Neural crest cell (in vitro differentiated cells): ENCODE data around the gene DRAP1. TPM values are rescaled to one million over a fixed set of nuclear protein-coding genes. Genes with fewer than 3 reads are reported as not detected.

ENCODE experiments used
- DNase-seq: peaks from one replicate; pipeline ENCODE4 v3.0.0; 2021; ENCODE audit warnings: low read depth, mixed read lengths, low spot score
- H3K27ac Mint-ChIP-seq: one replicate; pipeline ENCODE4 v1.8.0; 2021; ENCODE audit warnings: mild to moderate bottlenecking, mixed read lengths; ENCODE audit not compliant: unreplicated experiment
- H3K27me3 Mint-ChIP-seq: 2 replicates; pipeline ENCODE4 v1.8.0; 2021; ENCODE audit warnings: low read depth, mild to moderate bottlenecking, mixed read lengths
- H3K36me3 Mint-ChIP-seq: 2 replicates; pipeline ENCODE4 v1.8.0; 2021; ENCODE audit warnings: low read depth, mild to moderate bottlenecking, mixed read lengths
- H3K4me1 Mint-ChIP-seq: 2 replicates; pipeline ENCODE4 v1.8.0; 2021; ENCODE audit warnings: mixed read lengths
- H3K4me3 Mint-ChIP-seq: one replicate; pipeline ENCODE4 v1.8.0; 2021; ENCODE audit warnings: mild to moderate bottlenecking, mixed read lengths
- H3K9me3 Mint-ChIP-seq: 2 replicates; pipeline ENCODE4 v1.8.0; 2021; ENCODE audit warnings: mixed read lengths
- total RNA-seq: library from RNA; stranded (reverse); gene quantifications from 2 replicates; pipeline ENCODE4 v1.2.1, GENCODE V29; 2021
- TF ChIP-seq, protein P1 (sequence below): fragments of 200-600 bp; sonication (generic); conservative IDR thresholded peaks from 2 replicates; pipeline ENCODE4 v1.5.0; 2021; ENCODE audit warnings: antibody characterized with exemption, mild to moderate bottlenecking

Gene DRAP1
- total RNA-seq, 1 donor from 2014 or later = 101 TPM

- peaks cover 9% of the 10 kb centered on the region for H3K27me3 Mint-ChIP-seq
- H3K4me3 Mint-ChIP-seq = no peak overlapping the region
- TF ChIP-seq, protein P1, sequence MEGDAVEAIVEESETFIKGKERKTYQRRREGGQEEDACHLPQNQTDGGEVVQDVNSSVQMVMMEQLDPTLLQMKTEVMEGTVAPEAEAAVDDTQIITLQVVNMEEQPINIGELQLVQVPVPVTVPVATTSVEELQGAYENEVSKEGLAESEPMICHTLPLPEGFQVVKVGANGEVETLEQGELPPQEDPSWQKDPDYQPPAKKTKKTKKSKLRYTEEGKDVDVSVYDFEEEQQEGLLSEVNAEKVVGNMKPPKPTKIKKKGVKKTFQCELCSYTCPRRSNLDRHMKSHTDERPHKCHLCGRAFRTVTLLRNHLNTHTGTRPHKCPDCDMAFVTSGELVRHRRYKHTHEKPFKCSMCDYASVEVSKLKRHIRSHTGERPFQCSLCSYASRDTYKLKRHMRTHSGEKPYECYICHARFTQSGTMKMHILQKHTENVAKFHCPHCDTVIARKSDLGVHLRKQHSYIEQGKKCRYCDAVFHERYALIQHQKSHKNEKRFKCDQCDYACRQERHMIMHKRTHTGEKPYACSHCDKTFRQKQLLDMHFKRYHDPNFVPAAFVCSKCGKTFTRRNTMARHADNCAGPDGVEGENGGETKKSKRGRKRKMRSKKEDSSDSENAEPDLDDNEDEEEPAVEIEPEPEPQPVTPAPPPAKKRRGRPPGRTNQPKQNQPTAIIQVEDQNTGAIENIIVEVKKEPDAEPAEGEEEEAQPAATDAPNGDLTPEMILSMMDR = no peak
- H3K4me1 Mint-ChIP-seq = peaks cover 9% of the 10 kb centered on the region
- no peak overlapping the region for H3K27ac Mint-ChIP-seq
- H3K9me3 Mint-ChIP-seq = no peaks in the 10 kb centered on the region
- no peaks in the 10 kb centered on the region for H3K36me3 Mint-ChIP-seq
- no peak for DNase-seq
These were observed 18.5 kb downstream of the DRAP1 start for GRCh38 chr11:65937766-65938165.

DNA sequence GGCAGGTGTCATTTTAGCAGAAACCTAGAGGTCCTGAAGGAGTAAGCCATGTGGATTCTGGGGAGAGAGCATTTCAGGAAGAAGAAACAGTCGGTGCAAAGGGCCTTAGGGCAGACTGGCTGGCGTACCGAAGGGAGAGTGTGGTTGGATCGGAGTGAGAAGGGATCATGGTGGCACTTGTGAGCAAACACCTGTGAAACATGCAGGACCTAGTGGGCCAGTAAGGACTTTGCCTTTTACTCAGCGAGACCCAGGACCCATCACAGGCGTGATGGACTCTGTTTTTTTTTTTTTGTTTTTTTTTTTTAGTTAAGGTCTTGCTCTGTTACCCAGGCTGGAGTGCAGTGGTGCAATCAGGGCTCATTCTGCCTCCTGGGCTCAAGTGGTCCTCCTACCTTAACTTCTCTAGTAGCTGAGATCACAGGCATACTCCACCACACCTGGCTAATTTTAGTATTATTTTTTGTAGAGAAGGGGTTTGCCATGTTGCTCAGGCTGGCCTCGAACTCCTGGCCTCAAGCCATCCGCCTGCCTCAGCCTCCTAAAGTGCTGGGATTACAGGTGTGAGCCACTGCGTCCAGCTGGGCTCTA is 22.6 kb downstream of the DRAP1 start:
- H3K27me3 Mint-ChIP-seq = peaks cover 9% of the 10 kb centered on the region
- no peaks in the 10 kb centered on the region for H3K36me3 Mint-ChIP-seq
- no peaks in the 10 kb centered on the region for H3K9me3 Mint-ChIP-seq
- peak overlapping the region; percentile 82 for H3K27ac Mint-ChIP-seq
- DNase-seq = no peak
- TF ChIP-seq, protein P1 = no peak
- no peak overlapping the region for H3K4me3 Mint-ChIP-seq
- peaks cover 18% of the 10 kb centered on the region for H3K4me1 Mint-ChIP-seq

GRCh38 chr11:65942531-65942930 is 23.3 kb downstream of the DRAP1 start:
- no peak for DNase-seq
- TF ChIP-seq, protein P1 = no peak
- Mint-ChIP-seq H3K9me3 (no peaks in the 10 kb centered on the region), H3K36me3 (no peaks in the 10 kb centered on the region), H3K4me1 (peaks cover 18% of the 10 kb centered on the region), H3K4me3 (no peak overlapping the region), H3K27me3 (peaks cover 6% of the 10 kb centered on the region), H3K27ac (peak overlapping the region; percentile 5)

- TF ChIP-seq, protein P1 = no peak
- H3K36me3 Mint-ChIP-seq = no peaks in the 10 kb centered on the region
- no peak overlapping the region for H3K4me3 Mint-ChIP-seq
- no peak overlapping the region for H3K27ac Mint-ChIP-seq
- no peaks in the 10 kb centered on the region for H3K9me3 Mint-ChIP-seq
- peaks cover 9% of the 10 kb centered on the region for H3K27me3 Mint-ChIP-seq
- H3K4me1 Mint-ChIP-seq = peaks cover 18% of the 10 kb centered on the region
- DNase-seq = no peak
These were observed 25.0 kb downstream of the DRAP1 start for GRCh38 chr11:65944191-65944590.

DNA sequence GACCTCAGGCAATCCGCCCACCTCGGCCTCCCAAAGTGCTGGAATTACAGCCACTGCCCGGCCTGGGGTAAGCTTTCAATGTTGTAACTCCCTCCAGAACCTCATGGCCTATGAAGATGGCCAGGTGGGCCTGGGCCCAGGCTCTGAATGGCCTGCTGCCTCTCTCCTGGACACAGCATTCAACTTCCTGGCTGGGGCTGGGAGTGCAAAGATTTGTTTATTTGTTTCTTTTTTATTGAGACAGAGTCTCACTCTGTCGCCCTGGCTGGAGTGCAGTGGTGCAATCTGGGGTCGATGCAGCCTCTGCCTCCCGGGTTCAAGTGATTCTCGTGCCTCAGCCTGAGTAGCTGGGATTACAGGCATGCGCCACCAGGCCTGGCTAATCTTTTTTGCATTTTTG is 25.5 kb downstream of the DRAP1 start:
- Mint-ChIP-seq H3K36me3 (no peaks in the 10 kb centered on the region), H3K4me1 (peaks cover 18% of the 10 kb centered on the region), H3K4me3 (no peak overlapping the region), H3K27ac (no peak overlapping the region), H3K9me3 (no peaks in the 10 kb centered on the region), H3K27me3 (peaks cover 9% of the 10 kb centered on the region)
- DNase-seq = no peak
- TF ChIP-seq, protein P1 = no peak
